Activated CD4-positive, alpha-beta T cell treated with anti-CD3 and anti-CD28 coated beads, Interleukin-2, Interleukin-6, amounts not matched to agents 100 ng/mL and 50 ng/mL, durations not matched to agents 16 hours and 8 hours (primary cell): Measurements from ENCODE around the gene MTERF4.

Source experiments
- DNase-seq: peaks from one replicate; pipeline ENCODE4 v3.0.0-alpha.2; 2020

Gene MTERF4, protein sequence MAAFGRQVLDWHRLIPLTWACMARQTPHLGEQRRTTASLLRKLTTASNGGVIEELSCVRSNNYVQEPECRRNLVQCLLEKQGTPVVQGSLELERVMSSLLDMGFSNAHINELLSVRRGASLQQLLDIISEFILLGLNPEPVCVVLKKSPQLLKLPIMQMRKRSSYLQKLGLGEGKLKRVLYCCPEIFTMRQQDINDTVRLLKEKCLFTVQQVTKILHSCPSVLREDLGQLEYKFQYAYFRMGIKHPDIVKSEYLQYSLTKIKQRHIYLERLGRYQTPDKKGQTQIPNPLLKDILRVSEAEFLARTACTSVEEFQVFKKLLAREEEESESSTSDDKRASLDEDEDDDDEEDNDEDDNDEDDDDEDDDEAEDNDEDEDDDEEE

DNA sequence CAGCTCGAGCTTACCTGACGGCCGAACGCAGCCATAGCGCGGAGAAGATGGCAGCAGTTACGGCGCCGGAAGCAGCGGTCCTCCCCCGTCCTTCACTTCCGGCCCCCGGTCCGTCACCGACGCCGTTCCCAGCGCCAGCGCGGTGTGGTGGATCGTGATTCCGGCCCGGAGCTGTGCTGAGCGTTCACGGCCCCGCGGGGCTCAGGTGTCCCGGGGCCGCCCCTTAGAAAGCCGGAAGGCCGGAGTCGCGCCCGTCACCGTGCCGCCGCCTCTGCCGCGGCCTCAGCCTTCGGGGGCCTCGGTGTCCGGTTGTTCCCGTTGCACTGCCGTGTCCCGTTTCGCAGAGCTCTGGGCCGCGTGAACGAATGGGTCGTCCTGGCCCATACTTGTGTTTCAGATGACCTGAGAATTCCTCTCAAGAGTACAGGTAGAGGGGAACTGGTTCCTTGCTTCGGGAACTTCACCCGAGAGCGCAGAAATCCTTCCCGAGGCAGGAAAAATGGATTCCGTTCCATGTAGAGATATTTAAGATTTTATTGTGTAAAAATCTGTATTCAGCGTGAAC, at the start of gene MTERF4:
Gene MTERF4 (minus strand): TSS at position 49 of the 565 bp plus-strand sequence. CDS start 14 bp downstream, at position 35.
- DNase-seq, result peak; percentile 93

DNA sequence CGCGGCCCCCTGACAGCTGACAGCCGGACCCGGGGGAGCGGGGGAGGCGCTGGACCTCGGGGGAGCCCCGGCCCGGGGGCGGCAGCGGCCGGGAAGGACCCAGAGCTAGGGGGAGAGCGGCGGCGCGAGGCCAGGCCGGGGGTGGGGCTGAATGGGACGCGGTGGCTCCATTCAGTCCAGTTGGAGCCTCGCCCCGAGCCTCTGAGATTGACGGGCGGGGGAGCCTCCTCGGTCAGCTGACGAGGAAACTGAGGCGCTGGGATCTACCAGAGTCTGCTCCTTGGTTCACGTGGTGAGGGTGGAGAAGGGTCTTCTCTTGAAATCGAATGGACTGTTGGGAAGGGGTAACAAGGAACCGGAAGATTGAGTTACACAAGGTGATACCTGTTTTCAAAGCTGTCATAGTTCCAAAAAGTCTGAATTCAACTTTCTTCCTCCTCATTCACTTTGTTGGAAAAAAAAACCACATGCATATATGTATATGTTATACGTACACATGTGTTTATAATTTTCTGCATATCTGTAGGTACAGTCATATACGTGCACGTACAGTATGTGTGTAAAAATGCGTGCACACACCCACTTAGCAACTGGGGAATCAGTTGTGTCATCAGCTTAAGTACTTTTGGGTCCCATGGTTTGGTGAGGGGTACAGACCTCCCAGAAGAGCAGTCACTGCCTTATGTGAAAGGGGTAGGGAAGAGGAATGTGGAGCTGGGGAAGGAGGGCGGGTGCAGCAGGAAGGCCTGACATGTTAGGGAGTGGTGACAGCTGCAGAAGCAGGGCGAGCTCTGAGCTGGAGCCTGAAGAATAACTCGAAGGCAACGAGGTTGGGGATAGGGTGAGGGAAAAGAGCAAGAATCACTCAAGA, 48.8 kb upstream of the MTERF4 start:
- DNase-seq, result no peak

DNA sequence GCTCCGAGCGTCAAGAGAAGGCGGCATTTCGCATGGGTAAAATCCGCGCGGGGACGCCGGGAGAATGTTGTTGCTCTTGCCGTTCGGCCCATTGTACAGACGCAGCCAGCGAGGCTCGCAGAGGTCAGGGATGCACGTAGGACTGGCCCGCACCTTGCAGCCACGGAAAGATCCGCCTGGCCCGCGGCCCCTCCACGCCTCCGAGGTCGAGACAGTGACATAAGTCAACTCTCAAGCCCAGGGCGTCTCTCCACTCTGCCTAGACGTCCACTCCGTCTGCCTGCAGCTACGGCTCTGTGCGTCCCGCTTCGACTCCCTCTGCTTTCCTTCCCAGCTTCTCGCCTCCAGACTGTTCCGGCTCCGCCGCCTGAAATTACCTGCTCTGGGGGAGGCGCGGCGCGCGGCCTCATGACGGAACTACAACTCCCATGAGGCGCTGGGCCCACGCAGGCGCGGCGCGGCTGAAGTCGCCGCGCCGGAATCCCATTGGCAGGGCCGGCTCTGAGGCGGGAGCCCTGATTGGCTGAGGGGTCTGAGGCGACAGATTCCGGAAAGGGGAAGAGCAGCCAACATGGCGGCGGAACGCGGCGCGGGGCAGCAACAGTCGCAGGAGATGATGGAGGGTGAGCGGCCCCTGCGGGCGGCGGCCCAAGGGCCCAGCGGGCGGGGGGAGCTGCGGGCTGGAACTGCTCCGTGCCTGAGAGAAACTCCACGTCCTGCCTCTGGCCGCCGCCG, 48.0 kb upstream of the MTERF4 start, which contains the start of gene PPP1R7:
Gene PPP1R7 (plus strand): TSS at position 543 of the 735 bp plus-strand sequence. CDS start 29 bp downstream, at position 572.
- DNase-seq, result peak; percentile 98

DNA sequence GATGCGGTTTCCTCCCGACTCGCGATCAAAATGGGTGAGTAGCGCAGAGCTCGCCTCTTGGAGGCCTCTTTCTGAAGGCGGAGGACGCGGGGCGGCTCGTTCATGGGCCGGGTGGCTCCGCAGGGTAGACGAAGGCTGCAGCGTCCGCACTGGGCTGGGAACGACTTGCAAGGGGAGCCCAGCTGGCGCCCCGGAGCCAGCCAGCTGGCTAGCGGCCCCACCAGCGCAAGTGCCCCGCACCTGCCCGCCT, 47.5 kb upstream of the MTERF4 start:
- no peak for DNase-seq

DNA sequence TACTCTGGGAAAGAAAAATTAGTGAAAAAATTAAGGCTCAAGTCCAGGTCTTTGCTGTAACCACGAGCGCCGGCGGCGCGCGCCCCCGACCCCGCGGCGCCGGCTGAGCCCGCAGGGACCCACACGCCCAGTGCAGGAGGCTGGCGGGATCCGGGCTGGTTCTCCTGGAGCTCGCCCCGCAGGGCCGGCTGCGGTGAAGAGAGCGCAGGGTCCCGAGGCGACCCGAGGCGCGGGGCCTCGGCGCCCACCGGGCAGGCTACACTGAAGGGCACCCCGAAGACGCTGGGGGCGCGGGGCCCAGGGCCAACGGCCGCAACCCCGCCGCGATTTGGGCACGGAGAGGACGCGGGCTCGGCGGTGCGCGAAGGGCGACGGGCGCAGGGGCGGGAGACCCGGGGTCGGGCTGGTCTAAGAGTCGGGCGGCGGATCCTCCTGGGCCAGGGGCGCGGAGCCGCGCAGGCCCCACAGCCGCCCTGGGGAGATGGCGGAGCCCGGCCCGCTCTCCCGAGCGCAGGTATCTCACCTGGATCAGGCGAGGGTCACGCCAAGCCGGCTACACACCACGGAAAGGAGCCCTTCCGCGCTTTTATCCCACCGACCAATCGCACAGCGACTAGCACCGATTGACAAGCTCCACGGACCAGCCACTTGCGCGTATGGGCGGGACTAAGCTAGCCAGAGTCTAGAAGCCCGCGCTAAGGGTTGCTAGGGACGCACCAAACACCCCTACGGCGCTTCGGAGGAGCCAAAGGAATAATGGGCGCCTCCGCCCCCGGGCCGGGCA, 47.0 kb upstream of the MTERF4 start, which contains the start of gene PASK:
Gene PASK (minus strand): TSS at position 582 of the 784 bp plus-strand sequence. CDS start 6,440 bp downstream, outside the sequence.
- peak; percentile 98 for DNase-seq

DNA sequence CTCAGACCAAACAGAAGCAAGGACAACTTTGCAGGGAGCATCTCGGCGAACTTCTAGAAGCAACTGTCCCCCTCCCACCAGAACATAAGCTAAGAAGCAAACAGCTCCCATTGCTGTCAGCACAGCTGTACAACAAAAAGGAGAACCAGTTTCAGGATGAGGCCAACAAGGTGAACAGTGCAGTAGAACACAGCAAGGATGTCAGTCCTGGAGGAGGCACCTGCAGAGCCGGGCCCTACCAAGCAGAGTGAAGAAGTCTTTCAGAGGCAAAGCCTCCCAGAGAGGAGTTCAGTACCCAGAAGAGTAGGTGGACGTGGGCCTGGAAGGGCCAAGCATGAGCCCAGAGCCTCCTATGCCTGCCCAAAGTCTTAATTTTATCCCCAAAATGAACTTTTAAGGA, 46.2 kb upstream of the MTERF4 start:
- DNase-seq, result no peak

DNA sequence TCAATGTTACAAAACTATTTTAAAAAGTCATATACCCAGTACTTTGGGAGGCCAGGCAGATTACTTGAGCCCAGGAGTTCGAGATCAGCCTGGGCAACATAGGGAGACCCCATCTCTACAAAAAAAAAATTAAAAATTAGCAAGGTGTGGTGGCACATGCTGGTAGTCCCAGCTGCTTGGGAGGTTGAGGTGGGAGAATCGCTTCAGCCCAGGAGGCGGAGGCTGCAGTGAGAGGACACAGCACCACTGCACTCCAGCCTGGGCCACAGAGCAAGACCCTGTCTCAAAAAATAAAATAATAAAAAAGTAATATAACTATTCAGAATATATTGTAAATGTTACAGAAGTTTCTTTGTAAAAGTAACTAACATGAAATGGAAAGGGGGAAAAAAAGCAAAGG, 45.2 kb upstream of the MTERF4 start:
- no peak for DNase-seq

DNA sequence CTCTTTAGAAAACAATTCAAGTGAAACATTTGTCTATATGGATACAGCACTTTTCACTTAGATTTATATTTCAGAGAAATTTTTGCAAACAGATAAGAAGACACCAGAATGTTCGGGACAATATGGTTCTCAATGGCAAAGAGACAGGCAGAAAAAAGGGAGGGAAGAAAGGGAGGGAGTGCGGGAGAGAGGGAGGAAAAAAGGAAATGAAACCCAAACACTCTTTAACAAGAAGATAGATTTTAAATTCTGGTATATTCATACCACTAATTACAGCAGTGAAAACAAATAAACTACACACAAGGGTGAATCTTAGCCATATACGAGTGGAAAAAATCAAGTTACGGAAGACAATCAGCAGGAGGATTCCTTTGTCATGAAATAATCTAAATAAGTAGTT, 44.2 kb upstream of the MTERF4 start:
- no peak for DNase-seq

DNA sequence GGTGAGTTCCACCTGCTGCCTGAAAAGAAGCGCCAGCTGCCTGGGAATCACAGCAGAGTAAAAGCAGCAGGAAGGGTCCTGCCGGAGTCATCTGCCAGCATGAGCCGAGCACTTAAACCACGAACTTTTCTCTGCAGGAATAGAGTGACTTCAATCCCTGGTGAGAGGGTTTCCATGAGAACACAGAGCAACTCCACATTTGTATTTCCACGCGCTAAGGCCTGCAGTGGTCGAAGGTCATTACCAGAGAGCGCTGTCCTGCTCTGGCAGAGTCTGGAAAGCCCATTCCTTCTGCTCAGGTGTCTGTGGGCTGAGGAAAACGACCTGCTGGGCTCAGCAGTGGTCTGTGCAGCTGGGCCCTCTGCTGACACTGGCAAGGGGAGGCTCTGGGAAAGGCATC, 40.5 kb upstream of the MTERF4 start:
- no peak for DNase-seq

DNA sequence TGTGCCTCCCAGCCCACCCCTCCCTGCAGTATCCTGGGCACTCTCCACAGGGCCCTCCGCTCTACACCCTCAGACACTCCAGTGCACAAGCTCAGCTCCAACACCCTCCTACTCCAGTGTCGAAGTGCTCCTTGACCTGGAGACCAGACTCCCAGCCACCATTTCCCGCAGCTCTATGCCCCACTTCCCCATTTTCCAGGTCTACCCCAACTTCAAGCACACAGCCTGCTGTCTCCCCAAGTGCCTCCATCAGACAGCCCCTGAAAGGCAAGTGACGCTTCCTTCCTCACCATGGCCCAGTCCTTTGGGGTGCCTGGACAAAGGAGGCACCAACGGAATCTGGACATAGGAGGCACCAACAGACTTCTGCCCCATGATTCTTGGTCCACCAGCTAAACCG, 40.0 kb upstream of the MTERF4 start:
- DNase-seq, result no peak

DNA sequence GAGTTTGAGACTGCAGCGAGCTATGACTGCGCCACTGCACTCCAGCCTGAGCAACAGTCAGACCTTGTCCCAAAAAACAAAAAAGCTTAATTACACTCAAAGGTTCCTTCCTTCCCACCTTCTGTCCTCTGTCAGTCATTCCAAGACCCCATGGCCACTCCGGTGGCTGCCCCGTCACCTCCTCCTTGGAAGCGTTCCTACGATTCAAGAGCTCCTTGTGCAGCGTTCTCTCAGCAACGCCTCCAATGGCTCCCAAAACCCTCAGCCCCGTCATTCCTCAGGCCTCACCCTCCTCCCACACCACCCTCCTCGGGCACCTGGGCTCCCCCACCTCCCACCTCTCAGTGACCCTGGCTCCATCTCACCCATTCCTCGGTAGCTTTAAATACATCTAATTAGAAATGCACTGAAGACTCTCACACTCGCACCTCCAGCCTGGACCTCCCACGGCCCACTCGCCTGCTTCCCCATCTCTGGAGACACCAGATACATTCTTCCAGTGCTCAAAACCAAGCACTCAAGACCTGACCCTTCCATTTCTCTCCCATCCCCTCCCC, 39.2 kb upstream of the MTERF4 start:
- DNase-seq, result no peak

DNA sequence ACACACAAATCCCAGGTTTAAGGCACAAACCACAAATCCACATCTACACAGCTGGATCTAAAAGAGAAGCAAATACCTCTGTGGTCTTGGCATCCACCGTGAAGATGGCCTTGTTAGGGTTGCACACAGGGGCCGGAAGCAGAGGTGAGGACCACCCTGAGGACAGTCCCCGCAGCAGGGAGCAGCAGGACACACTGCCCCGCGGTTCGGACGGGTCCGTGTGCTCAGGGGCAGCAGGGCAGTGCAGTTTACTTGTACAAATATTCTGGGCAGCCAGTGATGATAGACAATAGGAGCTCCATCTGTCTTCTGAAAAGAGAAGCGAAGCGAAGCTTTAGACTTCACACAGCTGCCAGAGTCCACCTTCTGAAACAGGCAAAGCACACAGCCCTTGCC, 38.4 kb upstream of the MTERF4 start:
- no peak for DNase-seq

DNA sequence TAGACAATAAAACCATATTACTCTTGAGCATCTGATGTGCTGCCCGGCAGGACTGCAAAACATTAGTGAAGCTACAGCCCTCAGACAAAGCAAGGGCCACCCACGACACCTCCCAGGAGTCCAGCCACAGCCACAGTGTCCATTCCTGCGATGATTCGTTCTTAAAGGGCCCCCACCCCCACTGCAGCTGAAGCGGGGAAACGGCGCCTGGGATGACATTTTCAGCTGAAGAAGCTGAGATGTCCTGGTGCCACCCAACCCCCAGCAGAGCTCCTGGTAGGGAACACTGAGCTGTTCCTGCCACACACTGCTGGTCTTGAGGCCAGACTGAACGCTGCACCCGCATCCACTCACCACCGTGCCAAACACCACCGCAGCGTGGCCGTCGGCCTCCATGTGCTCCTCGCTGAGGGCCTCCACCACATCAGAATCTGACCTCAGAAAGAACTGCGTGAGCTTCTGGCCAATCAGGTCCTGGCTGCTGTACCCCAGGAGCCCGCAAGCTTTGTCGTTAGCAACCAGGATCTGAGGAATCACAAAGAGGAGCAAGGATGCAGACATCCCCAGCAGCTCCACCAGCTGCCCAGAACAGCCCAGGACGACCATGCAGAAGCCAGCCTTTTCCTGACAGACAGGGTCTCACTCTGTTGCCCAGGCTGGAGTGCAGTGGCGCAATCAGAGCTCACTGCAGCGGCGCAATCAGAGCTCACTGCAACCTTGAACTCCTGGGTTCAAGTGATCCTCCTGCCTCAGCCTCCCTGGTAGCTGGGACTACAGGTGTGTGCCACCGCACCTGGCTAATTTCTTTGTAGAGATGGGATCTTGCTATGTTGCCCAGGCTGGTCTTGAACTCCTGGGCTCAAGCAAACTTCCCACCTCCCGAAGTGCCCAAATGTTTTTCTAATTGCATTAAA, 37.7 kb upstream of the MTERF4 start:
- DNase-seq, result no peak

DNA sequence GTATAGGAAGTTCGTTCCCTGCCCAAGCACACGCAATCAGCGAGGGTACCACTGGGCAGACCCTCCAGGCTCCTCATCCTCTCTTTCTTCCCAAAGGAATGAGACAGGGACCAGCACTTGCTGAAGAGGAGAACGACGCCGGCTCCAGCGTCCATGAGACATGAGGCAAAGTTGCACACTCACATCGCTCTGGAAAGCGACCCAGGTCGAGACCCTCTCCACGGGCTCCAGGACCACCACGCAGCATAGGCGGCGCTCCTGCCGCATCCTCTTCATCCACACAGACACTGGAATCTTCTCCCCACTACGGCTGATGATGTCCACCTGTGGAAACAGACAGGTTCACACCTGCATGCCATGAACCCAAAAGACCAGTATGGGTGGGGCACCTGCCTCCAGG, 36.4 kb upstream of the MTERF4 start:
- no peak for DNase-seq

DNA sequence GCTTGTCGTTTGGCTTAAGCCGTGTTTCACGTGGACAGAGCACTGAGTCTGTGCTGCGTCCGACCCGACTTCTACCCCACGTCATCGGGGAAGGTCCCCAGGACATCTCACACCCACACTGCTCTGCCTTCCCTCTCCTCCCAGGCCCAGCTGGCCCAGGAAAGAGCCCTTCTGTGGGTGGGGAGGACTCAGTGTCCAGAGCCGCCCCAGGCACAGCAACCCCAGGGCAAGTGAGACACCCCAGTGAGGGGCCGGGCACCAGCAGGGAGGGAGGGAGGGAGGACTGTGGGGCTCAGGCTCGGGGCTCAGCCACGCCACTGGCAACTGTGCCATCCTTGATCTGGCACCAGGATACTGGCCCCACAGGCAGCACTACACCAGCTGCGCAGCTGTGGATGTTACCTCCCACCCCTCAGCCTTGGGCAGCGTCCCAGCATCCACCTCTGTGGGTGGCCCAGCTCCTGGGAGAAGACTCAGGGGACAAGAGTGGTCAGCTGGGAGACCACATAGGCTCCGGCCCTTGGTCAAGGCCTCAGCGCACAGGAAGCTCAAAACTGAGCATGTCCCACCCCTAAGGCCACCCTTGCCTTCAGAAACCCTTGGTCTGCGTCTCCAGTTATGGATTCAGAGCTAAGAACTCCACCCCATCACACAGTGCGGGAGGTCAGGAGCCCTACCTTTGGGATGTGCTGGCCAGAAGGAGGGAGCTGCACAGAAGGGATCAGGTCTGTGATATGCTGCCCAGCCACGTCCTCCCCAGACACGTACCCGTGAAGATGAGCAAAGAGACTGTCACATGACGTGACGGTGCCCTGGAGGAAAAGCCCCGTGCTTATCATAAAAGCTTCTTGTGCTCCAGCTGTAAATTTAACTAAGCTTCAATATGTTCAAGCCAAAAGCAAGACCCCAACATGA, 35.4 kb upstream of the MTERF4 start:
- DNase-seq, result no peak

DNA sequence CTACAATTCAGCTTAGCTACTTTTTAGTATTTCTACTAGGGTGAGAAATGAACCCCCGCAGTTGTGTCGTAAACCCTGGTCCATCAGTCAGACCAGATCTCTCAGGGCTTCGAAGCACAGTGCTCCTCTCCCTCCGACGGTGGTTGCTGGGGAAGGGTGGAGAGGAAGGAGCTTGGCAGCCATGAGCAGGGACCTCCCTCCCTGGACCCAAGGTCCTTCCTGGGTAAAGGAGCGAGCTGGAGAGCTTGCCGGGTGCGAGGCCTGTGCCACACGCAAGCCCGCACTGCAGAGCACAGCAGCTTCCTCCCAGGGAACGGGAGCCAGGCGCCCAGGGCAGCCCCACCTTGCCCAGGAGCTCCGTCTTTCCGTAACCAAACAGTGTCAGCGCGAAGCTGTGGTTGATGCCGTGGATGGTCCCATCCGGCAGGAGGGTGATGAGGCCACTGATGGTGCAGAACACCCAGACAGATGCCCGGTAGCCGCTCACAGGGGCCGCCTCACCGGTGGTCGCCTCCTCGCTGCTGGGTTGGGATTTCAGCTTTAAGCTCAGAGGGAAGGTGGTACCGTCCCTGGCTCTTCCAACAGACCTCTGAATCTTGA, 34.7 kb upstream of the MTERF4 start:
- no peak for DNase-seq

DNA sequence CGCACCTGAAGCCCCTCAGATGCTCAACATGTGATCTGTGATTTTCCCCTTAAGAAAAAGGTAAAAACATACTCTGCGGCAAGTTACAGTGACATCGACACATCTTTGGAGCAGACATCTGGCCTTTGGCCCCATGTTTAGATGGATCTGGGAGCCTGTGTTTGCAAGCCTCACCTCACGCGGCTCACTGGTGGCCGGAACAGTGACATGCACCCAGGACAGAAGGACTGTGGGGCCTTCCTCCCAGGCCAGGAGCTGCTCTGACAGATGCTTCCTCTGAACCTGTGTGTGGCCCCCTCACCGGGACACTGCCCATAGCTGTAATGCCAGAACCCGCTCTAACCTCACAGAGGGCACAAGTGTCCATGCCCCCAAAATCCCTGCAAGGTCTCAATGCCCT, 34.1 kb upstream of the MTERF4 start:
- DNase-seq, result no peak

DNA sequence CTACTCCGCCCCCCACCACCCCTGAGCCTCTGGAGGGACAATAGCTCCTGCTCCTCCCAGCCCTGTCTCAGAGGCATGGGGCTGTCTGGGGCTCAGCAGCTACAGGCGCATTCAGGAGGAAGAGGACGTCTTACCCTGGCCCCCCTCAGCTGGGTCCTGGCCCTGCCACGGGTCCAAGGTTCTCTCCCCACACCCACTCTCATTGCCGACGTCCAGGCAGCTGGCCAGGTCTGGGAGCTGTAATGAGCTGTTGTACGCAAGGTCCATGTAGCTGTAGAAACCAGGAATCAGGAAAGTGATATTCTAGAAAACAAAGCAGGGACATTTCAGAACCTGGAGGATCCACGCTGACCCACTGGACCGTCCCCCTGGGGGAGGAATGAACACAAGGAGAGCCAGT, 33.6 kb upstream of the MTERF4 start:
- no peak for DNase-seq

DNA sequence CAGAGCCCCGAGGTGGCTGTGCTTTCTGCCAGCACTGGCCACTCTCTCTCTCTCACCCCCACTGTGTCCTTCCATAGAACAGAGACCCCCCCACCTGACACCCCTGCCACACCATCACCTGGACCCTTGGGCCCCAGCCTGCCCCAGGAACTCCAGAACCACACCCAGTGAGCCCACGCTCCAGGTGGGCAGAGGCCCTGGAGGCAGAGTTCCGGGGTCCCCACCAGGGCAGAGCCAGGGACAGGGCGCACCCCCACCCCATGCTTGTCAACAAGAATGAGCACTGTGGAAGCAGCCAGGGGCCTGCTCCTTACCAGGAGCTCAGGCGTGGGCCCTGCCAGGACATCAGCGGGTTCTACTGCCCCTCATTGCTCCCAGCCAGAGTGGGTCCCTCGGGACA, 32.6 kb upstream of the MTERF4 start:
- no peak for DNase-seq
